ENCODE results near the gene PEAR1. TPM values are rescaled to one million over a fixed set of nuclear protein-coding genes. Genes with fewer than 3 reads are reported as not detected.

PEAR1 gene
- total RNA-seq, 1 experiment from 2014 or later: 0.39 TPM

GRCh38 chr1:156898971-156899664, 5.6 kb downstream of the PEAR1 start:
- H3K27me3 Mint-ChIP-seq (ENCODE audit: low read depth): peaks cover 58% of the 10 kb centered on the region
- H3K79me1 ChIP-seq (ENCODE audit: insufficient read depth, low read depth, low read length, poor library complexity, severe bottlenecking): no peaks in the 10 kb centered on the region

More at GRCh38 chr1:156898971-156899664, 5.6 kb downstream of the PEAR1 start:
- Histone ChIP-seq H3K4me2 (ENCODE audit: insufficient read depth, insufficient read length, low read length) (no peak overlapping the region), H3K18ac (ENCODE audit: insufficient read length, low read depth, low read length) (no peak overlapping the region), H3T11ph (ENCODE audit: low read length) (no peak overlapping the region), H3K27me3 (ENCODE audit: insufficient read depth, low read length) (peaks cover 2% of the 10 kb centered on the region; the same call in 1 of the 2 replicates), H3K9ac (ENCODE audit: extremely low read depth, insufficient read length, low read length) (no peak overlapping the region), H4K8ac (replicated peaks; ENCODE audit: insufficient read length, low read depth, low read length) (no peak overlapping the region), H4K5ac (ENCODE audit: insufficient read length, low read depth, low read length) (no peak overlapping the region), H3K14ac (ENCODE audit: insufficient read depth, low read length) (no peak overlapping the region), H3K4ac (ENCODE audit: low read depth, low read length) (no peak overlapping the region), H2AFZ (ENCODE audit: low read length) (no peak overlapping the region), H3K4me1 (ENCODE audit: insufficient read depth, low read length) (no peaks in the 10 kb centered on the region), H2AK5ac (ENCODE audit: insufficient read length, low read length) (no peak overlapping the region), H2BK5ac (ENCODE audit: insufficient read length, low read length) (no peak overlapping the region), H3K23ac (ENCODE audit: insufficient read length, low read depth, low read length) (no peak overlapping the region), H4K91ac (ENCODE audit: insufficient read length, low read depth, low read length) (no peak overlapping the region), H3K56ac (ENCODE audit: insufficient read length, low read depth, low read length) (no peak overlapping the region), H3K23me2 (ENCODE audit: insufficient read length, low read depth, low read length, poor library complexity, severe bottlenecking) (no peaks in the 10 kb centered on the region), H4K20me1 (ENCODE audit: control insufficient read depth, insufficient read depth, insufficient read length) (no peaks in the 10 kb centered on the region), H2BK20ac (ENCODE audit: low read depth, low read length, poor library complexity, severe bottlenecking) (no peak overlapping the region), H2BK120ac (ENCODE audit: low read depth, low read length, poor library complexity, severe bottlenecking) (no peak overlapping the region), H3K9me3 (ENCODE audit: control insufficient read depth, low read depth, low read length) (no peaks in the 10 kb centered on the region), H2BK15ac (ENCODE audit: low read depth, low read length) (no peak overlapping the region), H3K27ac (ENCODE audit: insufficient read length, low read depth, low read length) (no peak overlapping the region), H2BK12ac (ENCODE audit: insufficient read length, low read depth, low read length) (no peak overlapping the region), H3K79me2 (ENCODE audit: insufficient read depth, low read length) (no peaks in the 10 kb centered on the region)
- no peak for TF ChIP-seq CTCF (conservative IDR thresholded peaks at IDR 0.05)
- no peaks in the 10 kb centered on the region for H3K9me3 Mint-ChIP-seq
- WGBS (ENCODE audit: extremely low coverage, insufficient read length, low lambda C conversion rate): no CpG with 5 or more reads among the region's 12 CpGs
- H3K27ac Mint-ChIP-seq: no peak overlapping the region; a peak in 1 of 7 replicates
- peaks cover 15 to 38% of the 10 kb centered on the region in 2 experiments for H3K4me1 Mint-ChIP-seq
- H3K36me3 Mint-ChIP-seq (ENCODE audit: insufficient read depth in 1 of 3, low read depth in 3 of 3): no peaks in the 10 kb centered on the region
- DNase-seq: no peak
- no peak overlapping the region for H3K4me3 Mint-ChIP-seq
